ENCODE measurements around the gene TRAP1.
A peak's percentile ranks its signal among the peaks of the same experiment; 100 is the strongest.
"Not testable (repeated sequence)": the region's sequence is repeated elsewhere in the genome, so short reads cannot be mapped to it uniquely, and the experiment has no call there.

TRAP1 gene

GRCh38 chr16:3670711-3671110, 46.6 kb downstream of the TRAP1 start:
- no peak for DNase-seq

- DNase-seq, result no peak
Measured at GRCh38 chr16:3669082-3669481, 48.2 kb downstream of the TRAP1 start.

GRCh38 chr16:3668626-3669025, 48.7 kb downstream of the TRAP1 start:
- DNase-seq, result no peak

- no peak for DNase-seq
Measured at GRCh38 chr16:3665508-3665907, 51.8 kb downstream of the TRAP1 start.

GRCh38 chr16:3664187-3664896, 53.0 kb downstream of the TRAP1 start:
- DNase-seq, result no peak

GRCh38 chr16:3662601-3663000, 54.7 kb downstream of the TRAP1 start:
- DNase-seq, result no peak

GRCh38 chr16:3661922-3662321, 55.4 kb downstream of the TRAP1 start:
- DNase-seq, result no peak

GRCh38 chr16:3661311-3661710, 56.0 kb downstream of the TRAP1 start:
- no peak for DNase-seq

GRCh38 chr16:3659251-3659650, 58.1 kb downstream of the TRAP1 start:
- no peak for DNase-seq

GRCh38 chr16:3656491-3657468, 60.5 kb downstream of the TRAP1 start:
- no peak for DNase-seq

- not testable (repeated sequence) for DNase-seq
Measured at GRCh38 chr16:3656160-3656490, 61.2 kb downstream of the TRAP1 start.

- DNase-seq, result no peak
Measured at GRCh38 chr16:3655396-3656159, 61.7 kb downstream of the TRAP1 start.

- DNase-seq, result no peak
Measured at GRCh38 chr16:3655030-3655395, 62.3 kb downstream of the TRAP1 start.

GRCh38 chr16:3654249-3654991, 62.9 kb downstream of the TRAP1 start, which contains the start of gene DNASE1:
Gene DNASE1, plus strand, starts transcription at chr16:3654691. Its CDS starts 683 bp downstream, at chr16:3655374.
- DNase-seq, result peak; percentile 38

- no peak for DNase-seq
Measured at GRCh38 chr16:3652373-3653195, 64.7 kb downstream of the TRAP1 start.

- no peak for DNase-seq
Measured at GRCh38 chr16:3651461-3652372, 65.6 kb downstream of the TRAP1 start.

- no peak for DNase-seq
Measured at GRCh38 chr16:3650631-3651265, 66.6 kb downstream of the TRAP1 start.

- DNase-seq, result no peak
Measured at GRCh38 chr16:3646348-3646920, 70.9 kb downstream of the TRAP1 start.

Data from effector CD4-positive, alpha-beta T cell (primary cell).